Upper lobe of right lung (tissue), 1 donor: ENCODE results near the gene HIC1. TPM values are rescaled to one million over a fixed set of nuclear protein-coding genes. Genes with fewer than 3 reads are reported as not detected.

Experiments used
- ATAC-seq: fragments of 200-7000 bp; cut with Tn5 transposase; one replicate; pipeline ENCODE4 v1.9.1; 2020; ENCODE audit warnings: mild to moderate bottlenecking, moderate library complexity
- DNase-seq: peaks from one replicate; pipeline ENCODE4 v3.0.0-alpha.2; 2020
- H3K27ac ChIP-seq: fragments of 200-600 bp; one replicate; pipeline ENCODE4 v1.8.0; 2022
- H3K27me3 ChIP-seq: fragments of 200-600 bp; one replicate; pipeline ENCODE4 v1.8.0; 2022; ENCODE audit warnings: mild to moderate bottlenecking
- H3K36me3 ChIP-seq: fragments of 200-600 bp; one replicate; pipeline ENCODE4 v1.8.0; 2022
- H3K4me1 ChIP-seq: fragments of 200-600 bp; one replicate; pipeline ENCODE4 v1.8.0; 2022
- H3K4me3 ChIP-seq: fragments of 200-600 bp; one replicate; pipeline ENCODE4 v1.8.0; 2022; ENCODE audit warnings: mild to moderate bottlenecking
- H3K9me3 ChIP-seq: fragments of 200-600 bp; one replicate; pipeline ENCODE4 v1.8.0; 2022
- CTCF ChIP-seq: fragments of 200-600 bp; IDR thresholded peaks from one replicate; pipeline ENCODE4 v1.8.0; 2022; ENCODE audit warnings: antibody characterized with exemption
- intact Hi-C: fragments of 100-400 bp; cut with DNase I; formaldehyde crosslinking; loops from one replicate; pipeline ENCODE4 v1.11.0; 2022
- total RNA-seq: library from RNA; stranded (reverse); fragmentation: NEBNext Ultra II Directional; extraction: Animal tissue kit (Norgen Biotek cat#: 25700); gene quantifications from one replicate; pipeline ENCODE4 v1.2.1, GENCODE V29; 2021
- donor health status: DM: no; HTN: yes; CAD: no; lungs with severe emphysema.

Gene HIC1
- total RNA-seq, 1 donor from 2014 or later, result 20.8 TPM

GRCh38 chr17:2023692-2024571 lies 31.0 kb upstream of the HIC1 start:
- intact Hi-C loops, result no loop called here
- no peaks in the 10 kb centered on the region for H3K9me3 ChIP-seq
- H3K27me3 ChIP-seq, result peaks cover 46% of the 10 kb centered on the region
- H3K36me3 ChIP-seq, result no peaks in the 10 kb centered on the region
- no peak for TF ChIP-seq CTCF
- ATAC-seq (peak; percentile 51), DNase-seq (peak; percentile 84)
- H3K4me1 ChIP-seq, result peaks cover 34% of the 10 kb centered on the region
- H3K27ac ChIP-seq, result peak overlapping the region; percentile 51
- H3K4me3 ChIP-seq, result peak overlapping the region; percentile 58

- no peaks in the 10 kb centered on the region for H3K36me3 ChIP-seq
- no peak for TF ChIP-seq CTCF
- H3K27me3 ChIP-seq, result peaks cover 46% of the 10 kb centered on the region
- intact Hi-C loops, result loop anchor here (5.0 kb wide), 1 partner anchor 117 kb away; no protein-coding TSS in a partner anchor
- H3K9me3 ChIP-seq, result no peaks in the 10 kb centered on the region
- H3K27ac ChIP-seq, result peak overlapping the region; percentile 51
- peak overlapping the region; percentile 58 for H3K4me3 ChIP-seq
- peak; percentile 1 for ATAC-seq
- DNase-seq, result peak; percentile 71
- H3K4me1 ChIP-seq, result peaks cover 34% of the 10 kb centered on the region
These were observed 30.2 kb upstream of the HIC1 start for GRCh38 chr17:2024572-2025219.

GRCh38 chr17:2025220-2025621 lies 29.7 kb upstream of the HIC1 start, which contains the start of gene RTN4RL1:
Gene RTN4RL1, minus strand, starts transcription at chr17:2025334. Its CDS starts 469 bp downstream, at chr17:2024865.
- Histone ChIP-seq H3K27me3 (peaks cover 46% of the 10 kb centered on the region), H3K36me3 (no peaks in the 10 kb centered on the region), H3K9me3 (no peaks in the 10 kb centered on the region), H3K4me3 (peak within 1 kb of the TSS; percentile 58), H3K27ac (peak within 1 kb of the TSS; percentile 51), H3K4me1 (peaks cover 34% of the 10 kb centered on the region)
- ATAC-seq, result peak; percentile 62
- intact Hi-C loops, result loop anchor here (5.0 kb wide), 1 partner anchor 118 kb away; no protein-coding TSS in a partner anchor
- TF ChIP-seq CTCF, result no peak
- DNase-seq, result peak; percentile 92

- ATAC-seq (peak; percentile 43), DNase-seq (peak; percentile 88)
- intact Hi-C loops, result loop anchor here (5.0 kb wide), 1 partner anchor 118 kb away; no protein-coding TSS in a partner anchor
- peaks cover 36% of the 10 kb centered on the region for H3K4me1 ChIP-seq
- no peaks in the 10 kb centered on the region for H3K36me3 ChIP-seq
- peak overlapping the region; percentile 58 for H3K4me3 ChIP-seq
- TF ChIP-seq CTCF, result peak; percentile 71
- no peak overlapping the region for H3K27ac ChIP-seq
- H3K27me3 ChIP-seq, result peaks cover 46% of the 10 kb centered on the region
- H3K9me3 ChIP-seq, result no peaks in the 10 kb centered on the region
These were observed 29.1 kb upstream of the HIC1 start for GRCh38 chr17:2025622-2026309.

GRCh38 chr17:2027528-2028233 lies 27.2 kb upstream of the HIC1 start:
- DNase-seq, result no peak
- Histone ChIP-seq H3K9me3 (no peaks in the 10 kb centered on the region), H3K36me3 (no peaks in the 10 kb centered on the region), H3K4me3 (no peak overlapping the region), H3K27ac (no peak overlapping the region), H3K27me3 (peaks cover 46% of the 10 kb centered on the region), H3K4me1 (peaks cover 37% of the 10 kb centered on the region)
- intact Hi-C loops, result loop anchor here (5.0 kb wide), 1 partner anchor 120 kb away; no protein-coding TSS in a partner anchor
- TF ChIP-seq CTCF, result no peak
- ATAC-seq, result no peak
